Glutamatergic neuron (in vitro differentiated cells): ENCODE results near the gene CEPT1. TPM values are rescaled to one million over a fixed set of nuclear protein-coding genes. Genes with fewer than 3 reads are reported as not detected.

Source experiments
- DNase-seq: peaks from one replicate; pipeline ENCODE4 v3.0.0; 2022
- H3K27ac Mint-ChIP-seq: one replicate; pipeline ENCODE4 v1.8.0; 2020; ENCODE audit warnings: mild to moderate bottlenecking, mixed read lengths, inconsistent platforms; ENCODE audit not compliant: unreplicated experiment
- H3K27me3 Mint-ChIP-seq: one replicate; pipeline ENCODE4 v1.8.0; 2020; ENCODE audit warnings: mild to moderate bottlenecking, moderate library complexity, mixed read lengths, inconsistent platforms; ENCODE audit not compliant: unreplicated experiment
- H3K36me3 Mint-ChIP-seq: one replicate; pipeline ENCODE4 v1.8.0; 2020; ENCODE audit warnings: mild to moderate bottlenecking, mixed read lengths, inconsistent platforms; ENCODE audit not compliant: unreplicated experiment
- H3K4me1 Mint-ChIP-seq: one replicate; pipeline ENCODE4 v1.8.0; 2020; ENCODE audit warnings: mild to moderate bottlenecking, low read depth, mixed read lengths, inconsistent platforms; ENCODE audit not compliant: unreplicated experiment
- H3K4me3 Mint-ChIP-seq: one replicate; pipeline ENCODE4 v1.8.0; 2020; ENCODE audit warnings: mild to moderate bottlenecking, mixed read lengths, inconsistent platforms; ENCODE audit not compliant: unreplicated experiment
- H3K9me3 Mint-ChIP-seq: one replicate; pipeline ENCODE4 v1.8.0; 2020; ENCODE audit warnings: mild to moderate bottlenecking, moderate library complexity, mixed read lengths, inconsistent platforms; ENCODE audit not compliant: unreplicated experiment
- total RNA-seq: library from RNA; stranded (reverse); fragmentation: NEBNext Ultra II Directional; extraction: Animal tissue kit (Norgen Biotek cat#: 25700); gene quantifications from one replicate; pipeline ENCODE4 v1.2.1, GENCODE V29; 2021; ENCODE audit not compliant: unreplicated experiment
- TF ChIP-seq, protein P1 (sequence below): fragments of 200-600 bp; sonication (generic); IDR thresholded peaks from one replicate; pipeline ENCODE4 v1.5.0; 2021; ENCODE audit not compliant: partially characterized antibody, unreplicated experiment

The CEPT1 gene
- total RNA-seq, 1 donor from 2014 or later, result 35.6 TPM

DNA sequence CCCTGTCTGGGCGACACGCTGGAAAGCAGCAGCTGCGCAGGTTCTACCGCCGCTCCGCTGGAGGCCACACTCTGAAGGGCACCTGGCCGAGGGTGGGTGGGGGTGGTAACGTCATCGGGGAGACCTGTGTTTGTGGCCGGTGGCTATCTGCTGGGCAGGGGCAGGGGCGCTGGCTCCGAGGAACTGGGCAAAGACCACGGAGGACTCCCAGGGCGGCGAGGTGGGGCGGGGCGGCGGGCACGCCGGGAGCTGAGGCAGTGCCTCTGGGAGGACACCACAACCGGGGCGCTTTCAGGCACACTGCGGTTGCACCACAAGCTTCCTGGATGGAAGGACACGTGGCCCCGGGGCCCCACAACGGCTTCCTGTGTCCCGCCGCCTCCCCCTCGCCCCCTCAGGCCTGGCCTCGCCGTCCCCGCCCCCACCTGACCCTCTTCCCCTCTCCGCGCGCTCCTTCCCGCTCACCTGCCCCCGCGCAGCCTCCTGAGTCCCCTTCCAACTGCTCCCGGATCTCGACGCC, 63.7 kb downstream of the CEPT1 start:
- Mint-ChIP-seq H3K27me3 (peaks cover 8% of the 10 kb centered on the region), H3K9me3 (peaks cover 2% of the 10 kb centered on the region), H3K4me1 (peaks cover 2% of the 10 kb centered on the region), H3K27ac (no peak overlapping the region), H3K36me3 (peaks cover 4% of the 10 kb centered on the region), H3K4me3 (no peak overlapping the region)
- TF ChIP-seq, protein P1, sequence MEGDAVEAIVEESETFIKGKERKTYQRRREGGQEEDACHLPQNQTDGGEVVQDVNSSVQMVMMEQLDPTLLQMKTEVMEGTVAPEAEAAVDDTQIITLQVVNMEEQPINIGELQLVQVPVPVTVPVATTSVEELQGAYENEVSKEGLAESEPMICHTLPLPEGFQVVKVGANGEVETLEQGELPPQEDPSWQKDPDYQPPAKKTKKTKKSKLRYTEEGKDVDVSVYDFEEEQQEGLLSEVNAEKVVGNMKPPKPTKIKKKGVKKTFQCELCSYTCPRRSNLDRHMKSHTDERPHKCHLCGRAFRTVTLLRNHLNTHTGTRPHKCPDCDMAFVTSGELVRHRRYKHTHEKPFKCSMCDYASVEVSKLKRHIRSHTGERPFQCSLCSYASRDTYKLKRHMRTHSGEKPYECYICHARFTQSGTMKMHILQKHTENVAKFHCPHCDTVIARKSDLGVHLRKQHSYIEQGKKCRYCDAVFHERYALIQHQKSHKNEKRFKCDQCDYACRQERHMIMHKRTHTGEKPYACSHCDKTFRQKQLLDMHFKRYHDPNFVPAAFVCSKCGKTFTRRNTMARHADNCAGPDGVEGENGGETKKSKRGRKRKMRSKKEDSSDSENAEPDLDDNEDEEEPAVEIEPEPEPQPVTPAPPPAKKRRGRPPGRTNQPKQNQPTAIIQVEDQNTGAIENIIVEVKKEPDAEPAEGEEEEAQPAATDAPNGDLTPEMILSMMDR, result no peak
- peak; percentile 34 for DNase-seq

DNA sequence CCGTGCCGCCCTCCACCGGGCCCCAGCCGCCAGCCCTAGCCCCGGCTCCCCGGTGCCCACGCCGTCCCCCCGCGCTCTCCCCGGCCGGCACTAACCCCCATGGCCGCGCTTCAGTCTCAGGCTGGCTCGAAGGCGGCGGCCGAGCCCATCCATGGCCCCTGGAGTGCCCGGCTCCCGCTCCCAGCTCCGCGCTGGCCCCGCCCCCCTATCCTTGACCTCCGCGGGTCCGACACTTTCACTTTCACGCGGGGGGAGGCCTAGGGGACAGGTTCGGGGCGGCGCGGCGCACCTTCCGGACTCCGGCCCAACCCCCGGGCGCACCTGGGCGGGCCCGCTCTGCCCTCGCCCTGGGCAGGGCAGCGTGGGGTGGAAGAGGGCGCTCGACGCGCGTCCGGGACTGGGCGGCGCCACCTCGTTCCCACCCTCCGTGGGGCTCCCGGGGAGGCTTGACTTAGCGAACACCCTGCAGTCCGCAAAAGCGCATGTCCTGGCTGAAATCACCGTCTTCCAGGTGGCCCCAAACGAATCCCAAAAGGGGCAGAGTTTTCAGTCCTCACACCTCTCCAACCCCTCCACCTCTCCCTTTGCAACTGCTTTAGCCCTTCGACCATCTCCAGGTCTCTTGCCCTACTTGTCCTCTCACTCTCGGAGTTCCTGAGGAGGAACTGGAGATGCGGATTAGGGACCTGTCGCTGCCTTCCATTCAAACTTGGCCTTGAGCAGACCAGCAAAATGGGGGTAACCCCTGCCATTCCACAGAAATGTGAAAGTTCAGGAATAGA, 64.4 kb downstream of the CEPT1 start:
- H3K36me3 Mint-ChIP-seq, result peaks cover 4% of the 10 kb centered on the region
- peak overlapping the region; percentile 72 for H3K4me3 Mint-ChIP-seq
- DNase-seq, result no peak
- H3K9me3 Mint-ChIP-seq, result peaks cover 1% of the 10 kb centered on the region
- TF ChIP-seq, protein P1, result no peak
- H3K27ac Mint-ChIP-seq, result no peak overlapping the region
- peaks cover 8% of the 10 kb centered on the region for H3K27me3 Mint-ChIP-seq
- H3K4me1 Mint-ChIP-seq, result peaks cover 2% of the 10 kb centered on the region

DNA sequence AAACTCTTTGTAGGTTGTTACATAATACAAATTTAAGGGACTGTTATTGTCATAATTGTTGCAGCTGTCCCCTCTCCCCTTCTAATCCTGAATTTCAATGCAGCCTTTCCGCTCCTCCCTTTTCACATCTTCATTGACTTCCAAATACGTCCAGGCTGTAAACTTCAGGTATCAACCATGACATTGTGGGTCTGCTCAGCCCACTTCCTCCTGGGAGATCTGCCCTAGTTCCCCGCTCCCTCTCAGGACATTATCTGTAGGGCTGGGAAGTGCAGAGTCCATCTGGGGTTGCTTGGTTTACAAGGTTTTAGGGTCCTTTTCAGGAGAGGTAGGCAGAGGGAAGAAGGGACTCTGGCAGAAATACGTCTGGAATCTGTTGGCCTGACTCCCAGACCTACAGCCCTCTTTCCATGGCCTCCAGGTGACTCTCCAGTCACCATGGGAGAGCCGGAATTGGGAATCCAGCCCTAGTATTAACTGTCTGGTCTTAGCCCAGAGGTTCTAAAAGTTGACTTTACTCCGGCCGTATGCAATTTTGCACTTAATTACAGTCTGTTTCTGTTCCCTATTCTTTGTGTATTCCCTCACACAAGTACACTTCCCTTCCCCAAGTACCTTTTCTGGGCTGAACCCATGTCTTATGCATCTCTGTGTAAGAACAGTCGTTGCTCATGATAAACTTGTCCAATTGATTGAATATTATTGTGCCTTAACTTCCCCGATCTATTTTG, 65.1 kb downstream of the CEPT1 start:
- TF ChIP-seq, protein P1, result no peak
- peaks cover 8% of the 10 kb centered on the region for H3K27me3 Mint-ChIP-seq
- no peak for DNase-seq
- H3K4me3 Mint-ChIP-seq, result peak overlapping the region; percentile 72
- H3K4me1 Mint-ChIP-seq, result peaks cover 2% of the 10 kb centered on the region
- H3K9me3 Mint-ChIP-seq, result no peaks in the 10 kb centered on the region
- peaks cover 4% of the 10 kb centered on the region for H3K36me3 Mint-ChIP-seq
- H3K27ac Mint-ChIP-seq, result no peak overlapping the region

DNA sequence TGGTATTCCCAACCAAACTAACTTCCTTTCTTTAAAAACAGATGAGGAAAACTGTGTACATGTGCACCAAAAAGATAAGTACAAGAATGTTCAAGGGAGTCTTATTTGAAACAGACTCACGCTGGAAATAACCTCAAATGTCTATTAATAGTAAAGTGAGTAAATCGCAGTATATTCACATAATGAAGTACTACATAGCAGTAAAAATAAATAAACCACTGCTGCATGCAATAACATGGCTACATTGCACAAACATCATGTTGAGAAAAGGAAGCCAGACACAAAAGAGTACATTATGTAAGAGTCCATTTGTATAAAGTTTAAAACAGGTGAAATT, 65.7 kb downstream of the CEPT1 start:
- H3K9me3 Mint-ChIP-seq, result no peaks in the 10 kb centered on the region
- DNase-seq, result no peak
- H3K27ac Mint-ChIP-seq, result no peak overlapping the region
- H3K27me3 Mint-ChIP-seq, result peaks cover 8% of the 10 kb centered on the region
- no peak overlapping the region for H3K4me3 Mint-ChIP-seq
- TF ChIP-seq, protein P1, result no peak
- peaks cover 4% of the 10 kb centered on the region for H3K36me3 Mint-ChIP-seq
- H3K4me1 Mint-ChIP-seq, result peaks cover 2% of the 10 kb centered on the region

DNA sequence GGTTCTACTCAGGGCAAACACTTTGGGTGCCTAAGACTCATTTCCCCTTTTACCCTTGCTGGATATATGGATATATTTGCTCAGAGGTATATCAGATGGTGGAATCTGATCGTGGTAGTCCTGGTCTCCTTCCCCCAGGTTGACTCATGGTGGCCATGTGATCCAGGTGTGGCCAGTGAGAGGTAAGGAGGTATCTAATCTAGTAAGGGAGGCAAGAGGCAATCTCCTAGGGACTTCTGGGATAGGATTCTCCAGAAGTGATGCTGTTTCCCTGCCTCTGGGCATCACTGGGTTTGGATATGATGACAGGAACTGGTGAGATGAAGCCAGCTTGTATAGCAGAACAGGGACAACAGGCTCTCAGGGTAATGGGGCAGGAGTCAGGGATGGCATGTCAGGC, 68.9 kb downstream of the CEPT1 start:
- no peaks in the 10 kb centered on the region for H3K9me3 Mint-ChIP-seq

More for the DNA sequence above, 68.9 kb downstream of the CEPT1 start:
- TF ChIP-seq, protein P1, result no peak
- no peak overlapping the region for H3K4me3 Mint-ChIP-seq
- peaks cover 3% of the 10 kb centered on the region for H3K27me3 Mint-ChIP-seq
- no peak for DNase-seq
- H3K36me3 Mint-ChIP-seq, result peaks cover 4% of the 10 kb centered on the region
- no peak overlapping the region for H3K27ac Mint-ChIP-seq
- peaks cover 2% of the 10 kb centered on the region for H3K4me1 Mint-ChIP-seq
